GM12892 (cell line): Measurements from ENCODE around the gene CTNNAL1.

Experiments
- POLR2A ChIP-seq: IDR thresholded peaks from 2 replicates; pipeline ENCODE4 v1.6.1; 2011; ENCODE audit warnings: low read depth, low read length, control low read depth
- POLR2AphosphoS5 ChIP-seq: IDR thresholded peaks from 2 replicates; pipeline ENCODE4 v1.6.1; 2011; ENCODE audit warnings: low read depth, low read length, control low read depth

DNA sequence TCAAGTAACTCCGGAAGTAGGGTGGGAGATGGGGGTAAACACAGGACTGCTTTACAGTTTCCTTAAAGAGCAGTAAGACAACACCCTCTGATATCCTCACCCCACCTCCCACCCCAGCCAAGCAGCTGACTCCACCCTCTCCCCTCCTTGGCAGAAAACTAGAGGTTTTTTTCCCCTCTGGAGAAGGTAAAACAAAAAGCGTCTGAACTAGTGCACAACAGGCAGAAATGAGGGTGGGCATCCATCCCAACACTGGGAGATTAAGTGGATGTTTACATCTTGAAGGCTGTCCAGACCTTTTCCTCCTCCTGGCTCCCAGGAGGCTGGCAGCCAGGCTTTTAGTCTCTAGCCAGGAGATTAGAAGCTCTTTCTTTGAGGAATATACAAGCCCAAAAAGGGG lies 13.9 kb upstream of the CTNNAL1 start:
- no peak for TF ChIP-seq POLR2AphosphoS5
- TF ChIP-seq POLR2A: no peak
